ENCODE measurements around the gene MDN1.
"Not testable (repeated sequence)": the region's sequence is repeated elsewhere in the genome, so short reads cannot be mapped to it uniquely, and the experiment has no call there.

MDN1 gene

DNA sequence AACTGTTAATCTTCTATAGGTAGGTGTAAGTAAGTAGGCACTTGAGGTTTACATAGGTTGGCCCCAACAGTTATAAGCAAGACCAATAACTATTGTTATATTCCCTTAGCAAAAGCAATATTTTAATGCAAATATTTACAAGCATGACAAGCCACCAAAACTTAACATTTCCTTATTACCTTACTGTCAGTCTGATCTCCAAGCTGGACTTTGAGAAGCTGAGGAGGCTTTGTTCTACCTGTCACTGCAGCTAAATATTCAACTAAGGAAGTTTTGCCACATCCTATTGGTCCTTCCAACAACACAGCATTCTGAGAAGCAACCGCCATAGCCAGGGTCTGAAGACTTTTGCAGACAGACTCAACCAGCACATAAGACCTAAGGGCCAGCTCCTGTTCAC lies 29.6 kb downstream of the MDN1 start:
- POLR2A ChIA-PET, result no interaction called here
- no peak overlapping the region for H3K4me3 ChIP-seq (ENCODE audit: low read depth, low read length)
- CTCF ChIA-PET, result no interaction called here
- no peak for TF ChIP-seq CTCF (IDR thresholded peaks at IDR 0.05; ENCODE audit: insufficient read depth, low read length, missing control alignments)
- no peak for DNase-seq (ENCODE audit: low read depth, low spot score)

DNA sequence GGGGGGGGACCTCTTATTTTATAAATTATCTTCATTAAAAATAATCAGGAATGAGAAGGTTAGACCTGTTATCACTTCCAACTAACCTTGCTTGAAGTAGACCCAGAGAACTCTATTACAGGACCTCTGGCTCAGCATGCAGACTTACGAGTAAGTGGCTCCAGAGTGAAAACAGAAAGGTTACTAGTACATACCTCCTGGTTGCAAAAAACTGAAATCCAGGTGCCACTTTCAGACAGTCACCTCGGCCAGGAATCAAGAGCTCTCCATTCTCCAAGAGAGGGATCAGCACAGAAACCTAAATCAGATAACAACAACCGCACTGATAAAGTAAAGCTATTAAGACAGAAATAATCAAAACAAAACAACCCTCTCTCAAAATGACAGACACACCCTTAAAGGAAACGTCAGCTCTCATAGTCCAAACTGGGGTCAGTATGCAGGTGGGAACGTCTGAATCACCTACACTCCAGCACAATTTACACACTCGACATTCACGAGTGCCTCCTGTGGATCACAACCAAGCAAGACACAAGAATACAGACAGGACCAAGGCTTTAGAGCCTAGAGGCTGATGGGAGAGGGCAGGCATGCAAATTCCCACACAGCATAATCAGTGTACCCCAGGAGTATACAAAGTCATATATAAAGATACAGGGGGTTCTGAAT lies 31.8 kb downstream of the MDN1 start:
- TF ChIP-seq CTCF (IDR thresholded peaks at IDR 0.05; ENCODE audit: insufficient read depth, low read length, missing control alignments), result no peak
- no peak overlapping the region for H3K4me3 ChIP-seq (ENCODE audit: low read depth, low read length)
- POLR2A ChIA-PET, result no interaction called here
- CTCF ChIA-PET, result no interaction called here
- no peak for DNase-seq (ENCODE audit: low read depth, low spot score)

GRCh38 chr6:89786970-89787369 lies 32.6 kb downstream of the MDN1 start:
- ChIA-PET POLR2A (no interaction called here), CTCF (no interaction called here)
- DNase-seq (ENCODE audit: low read depth, low spot score), result no peak
- no peak for TF ChIP-seq CTCF (IDR thresholded peaks at IDR 0.05; ENCODE audit: insufficient read depth, low read length, missing control alignments)
- no peak overlapping the region for H3K4me3 ChIP-seq (ENCODE audit: low read depth, low read length)

DNA sequence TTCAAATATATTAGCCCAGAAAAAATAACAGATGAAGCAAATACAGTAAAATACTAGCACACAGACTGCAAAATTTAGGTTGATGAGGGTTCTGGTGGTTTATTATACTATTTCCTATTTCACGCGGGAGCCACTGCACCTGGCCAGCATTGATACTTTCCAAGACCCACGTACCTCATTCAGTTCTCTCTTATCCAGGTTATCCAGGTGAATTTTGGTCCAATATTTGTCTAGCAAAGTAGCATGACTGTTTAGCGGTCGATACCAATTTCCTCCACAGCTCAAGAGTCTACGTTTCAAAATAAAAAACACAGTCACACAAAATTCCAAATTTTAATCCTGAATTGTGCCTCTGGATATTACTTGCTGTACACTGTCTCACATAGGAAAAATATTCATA lies 34.8 kb downstream of the MDN1 start:
- CTCF ChIA-PET, result no interaction called here
- no peak for DNase-seq (ENCODE audit: low read depth, low spot score)
- no peak for TF ChIP-seq CTCF (IDR thresholded peaks at IDR 0.05; ENCODE audit: insufficient read depth, low read length, missing control alignments)

DNA sequence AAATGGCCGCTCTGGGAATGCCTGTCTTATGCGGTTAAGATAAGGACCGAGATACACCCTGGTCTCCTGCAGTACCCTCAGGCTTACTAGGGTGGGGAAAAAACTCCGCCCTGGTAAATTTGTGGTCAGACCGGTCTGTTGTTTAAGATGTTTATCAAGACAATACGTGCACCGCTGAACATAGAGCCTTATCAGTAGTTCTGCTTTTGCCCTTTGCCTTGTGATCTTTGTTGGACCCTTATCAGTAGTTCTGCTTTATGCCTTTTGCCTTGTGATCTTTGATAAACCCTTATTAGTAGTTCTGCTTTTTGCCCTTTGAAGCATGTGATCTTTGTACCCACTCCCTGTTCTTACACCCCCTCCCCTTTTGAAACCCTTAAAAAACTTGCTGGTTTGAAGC lies 36.3 kb downstream of the MDN1 start:
- POLR2A ChIA-PET; DNase-seq (ENCODE audit: low read depth, low spot score); H3K4me3 ChIP-seq (ENCODE audit: low read depth, low read length); CTCF ChIA-PET: not testable (repeated sequence)

More for the DNA sequence above, 34.8 kb downstream of the MDN1 start:
- POLR2A ChIA-PET, result no interaction called here
- H3K4me3 ChIP-seq (ENCODE audit: low read depth, low read length), result no peak overlapping the region

DNA sequence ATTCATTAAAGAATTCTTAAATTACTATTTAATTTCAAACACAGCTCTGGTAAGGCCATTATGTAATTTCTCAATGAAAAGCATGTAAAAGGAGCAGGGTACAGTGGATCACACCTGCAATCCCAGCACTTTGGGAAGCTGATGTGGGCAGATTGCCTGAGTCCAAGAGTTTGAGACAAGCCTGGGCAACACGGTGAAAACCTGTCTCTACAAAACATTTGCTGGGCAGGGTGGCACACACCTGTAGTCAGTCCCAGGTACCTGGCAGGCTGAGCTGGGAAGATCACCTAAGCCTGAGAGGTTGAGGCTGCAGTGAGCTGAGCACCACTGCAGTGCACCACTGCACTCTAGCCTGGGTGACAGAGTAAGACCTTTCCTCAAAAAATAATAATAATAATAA lies 37.4 kb downstream of the MDN1 start:
- TF ChIP-seq CTCF (IDR thresholded peaks at IDR 0.05; ENCODE audit: insufficient read depth, low read length, missing control alignments), result no peak
- ChIA-PET POLR2A (no interaction called here), CTCF (interaction anchor here (1.4 kb wide), 1 partner anchor 11 kb away, joined by 6 read pairs; no protein-coding TSS in a partner anchor)

More for the DNA sequence above, 37.4 kb downstream of the MDN1 start:
- no peak overlapping the region for H3K4me3 ChIP-seq (ENCODE audit: low read depth, low read length)
- DNase-seq (ENCODE audit: low read depth, low spot score), result no peak
